Panc1 (cell line): Measurements from ENCODE around the gene LAG3. TPM values are rescaled to one million over a fixed set of nuclear protein-coding genes. Genes with fewer than 3 reads are reported as not detected.

Source experiments
- ATAC-seq: fragments of 200-7000 bp; cut with Tn5 transposase; 2 replicates; pipeline ENCODE4 v1.9.1; 2020; ENCODE audit warnings: mild to moderate bottlenecking, moderate library complexity
- BruUV-seq: library from RNA; stranded (reverse); fragments of 400-500 nt; replicated peaks from 2 replicates; lab custom pipeline; 2021; lab: Mats Ljungman, UMichigan
- CTCF ChIA-PET: fragments of 300-600 bp; sonication (Branson Sonifier 250); formaldehyde crosslinking; loops from one replicate; lab custom pipeline; 2022; ENCODE audit warnings: antibody characterized with exemption; lab: Charles Lee
- POLR2A ChIA-PET: fragments of 300-600 bp; sonication (Branson Sonifier 250); formaldehyde crosslinking; loops from one replicate; lab custom pipeline; 2022; ENCODE audit warnings: antibody characterized with exemption; lab: Charles Lee
- DNase-seq: peaks from one replicate; pipeline ENCODE4 v3.0.0-alpha.2; 2010; ENCODE audit warnings: low read depth, low spot score
- H3K27ac ChIP-seq: 2 replicates; pipeline ENCODE4 v1.5.1; 2011; ENCODE audit warnings: mild to moderate bottlenecking, low read length, inconsistent platforms
- H3K27me3 ChIP-seq: fragments of 200-500 bp; sonication (Bioruptor generic); 2 replicates; pipeline ENCODE4 v1.6.0; 2014; ENCODE audit warnings: low read length, inconsistent platforms; ENCODE audit not compliant: control insufficient read depth, insufficient read depth
- H3K36me3 ChIP-seq: fragments of 200-500 bp; sonication (Bioruptor generic); 2 replicates; pipeline ENCODE4 v1.5.1; 2014; ENCODE audit warnings: inconsistent platforms, mild to moderate bottlenecking, low read length, moderate library complexity; ENCODE audit not compliant: control insufficient read depth, insufficient read depth
- H3K4me1 ChIP-seq: 2 replicates; pipeline ENCODE4 v1.5.1; 2011; ENCODE audit warnings: inconsistent platforms, mild to moderate bottlenecking, low read length, moderate library complexity; ENCODE audit not compliant: control insufficient read depth, insufficient read depth
- H3K4me3 ChIP-seq, 2 experiments: 2 replicates each; pipeline ENCODE4 v1.5.1; 2011 to 2012; ENCODE audit warnings: low read depth in 2 of 2, low read length in 2 of 2, mild to moderate bottlenecking in 2 of 2, inconsistent platforms in 1 of 2, moderate library complexity in 1 of 2
- H3K9me3 ChIP-seq: fragments of 200-500 bp; sonication (Bioruptor generic); 2 replicates; pipeline ENCODE4 v1.5.1; 2014; ENCODE audit warnings: low read depth, mild to moderate bottlenecking, inconsistent platforms, low read length, moderate library complexity; ENCODE audit not compliant: control insufficient read depth, insufficient read depth
- POLR2AphosphoS5 ChIP-seq: IDR thresholded peaks from 2 replicates; pipeline ENCODE4 v1.6.1; 2012; ENCODE audit warnings: mild to moderate bottlenecking, low read depth, low read length, moderate library complexity
- SIN3A ChIP-seq: IDR thresholded peaks from 2 replicates; pipeline ENCODE4 v1.6.1; 2012; ENCODE audit warnings: low read depth, mild to moderate bottlenecking, low read length, moderate library complexity, borderline replicate concordance; ENCODE audit not compliant: insufficient read depth
- TCF7L2 ChIP-seq: IDR thresholded peaks from 2 replicates; pipeline ENCODE4 v1.6.1; 2011; ENCODE audit warnings: mild to moderate bottlenecking, low read depth, low read length, inconsistent platforms
- in situ Hi-C: cut with HindIII; loops from 2 replicates; pipeline ENCODE4 v1.10.0; 2016; ENCODE audit warnings: low sequenced_read_pairs, low pct_unique_long_range_greater_than_20kb
- intact Hi-C: fragments of 100-400 bp; cut with micrococcal nuclease; formaldehyde crosslinking; loops from one replicate; pipeline ENCODE4 v1.10.0; 2022; ENCODE audit not compliant: unreplicated experiment
- total RNA-seq: library from RNA; stranded (reverse); gene quantifications from one replicate; pipeline ENCODE4 v1.2.1, GENCODE V29; 2021; ENCODE audit not compliant: unreplicated experiment
- TF ChIP-seq, protein P1 (sequence below), 2 experiments: IDR thresholded peaks; 2 replicates each; pipeline ENCODE4 v1.6.1; 2011 to 2012; ENCODE audit warnings: low read depth in 2 of 2, control low read depth in 1 of 2, low read length in 1 of 2, mild to moderate bottlenecking in 1 of 2, moderate library complexity in 1 of 2; ENCODE audit not compliant: insufficient read depth in 1 of 2
- TF ChIP-seq, protein P2 (sequence below): fragments of 450-650 bp; IDR thresholded peaks from 2 replicates; pipeline ENCODE4 v1.5.1; 2017; ENCODE audit warnings: mild to moderate bottlenecking

LAG3 gene
- total RNA-seq, 1 experiment from 2014 or later: 2.7 TPM

DNA sequence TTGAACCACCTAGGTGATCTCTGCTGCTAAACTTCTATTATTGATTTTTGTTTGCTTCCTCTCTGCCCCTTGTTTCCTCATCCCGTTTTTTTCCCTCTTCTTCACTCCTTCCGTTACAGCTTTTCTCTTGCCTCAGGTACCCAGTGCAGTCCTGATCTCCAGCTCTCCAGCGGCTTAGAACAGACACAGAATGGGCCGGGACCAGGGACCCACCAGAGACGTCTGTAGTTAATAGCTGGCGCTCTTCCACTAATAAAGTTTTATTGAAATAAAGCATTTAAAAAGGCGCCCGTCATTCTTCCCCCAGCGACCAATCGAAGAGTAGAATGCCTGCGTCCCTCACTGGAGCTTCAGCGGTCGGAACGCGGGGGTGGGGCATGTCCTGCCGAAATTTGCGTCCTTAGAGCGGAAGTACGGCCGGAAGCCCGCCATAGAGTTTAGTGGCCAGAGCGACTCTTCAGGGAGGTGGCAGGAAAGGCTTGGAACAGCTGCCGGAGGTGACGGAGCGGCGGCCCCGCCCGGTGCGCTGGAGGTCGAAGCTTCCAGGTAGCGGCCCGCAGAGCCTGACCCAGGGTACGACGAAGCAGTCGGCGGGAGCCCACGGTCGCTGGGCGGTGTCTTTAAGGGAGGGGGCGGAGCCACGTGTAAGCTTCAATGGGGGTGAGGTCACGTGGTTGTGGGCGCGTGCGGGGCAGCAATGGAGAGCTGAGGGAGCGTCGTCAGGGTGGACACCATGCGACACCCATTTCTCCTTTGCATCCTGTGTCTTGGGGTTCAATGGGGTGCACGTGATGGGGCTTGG is 48.5 kb upstream of the LAG3 start, which contains the start of gene COPS7A:
Gene COPS7A, plus strand, starts transcription at position 440 of the 802 bp plus-strand sequence. CDS start 611 bp downstream, outside the sequence.
- in situ Hi-C loops (no loop called here), intact Hi-C loops (no loop called here)
- no peak for TF ChIP-seq SIN3A
- TF ChIP-seq, protein P1, sequence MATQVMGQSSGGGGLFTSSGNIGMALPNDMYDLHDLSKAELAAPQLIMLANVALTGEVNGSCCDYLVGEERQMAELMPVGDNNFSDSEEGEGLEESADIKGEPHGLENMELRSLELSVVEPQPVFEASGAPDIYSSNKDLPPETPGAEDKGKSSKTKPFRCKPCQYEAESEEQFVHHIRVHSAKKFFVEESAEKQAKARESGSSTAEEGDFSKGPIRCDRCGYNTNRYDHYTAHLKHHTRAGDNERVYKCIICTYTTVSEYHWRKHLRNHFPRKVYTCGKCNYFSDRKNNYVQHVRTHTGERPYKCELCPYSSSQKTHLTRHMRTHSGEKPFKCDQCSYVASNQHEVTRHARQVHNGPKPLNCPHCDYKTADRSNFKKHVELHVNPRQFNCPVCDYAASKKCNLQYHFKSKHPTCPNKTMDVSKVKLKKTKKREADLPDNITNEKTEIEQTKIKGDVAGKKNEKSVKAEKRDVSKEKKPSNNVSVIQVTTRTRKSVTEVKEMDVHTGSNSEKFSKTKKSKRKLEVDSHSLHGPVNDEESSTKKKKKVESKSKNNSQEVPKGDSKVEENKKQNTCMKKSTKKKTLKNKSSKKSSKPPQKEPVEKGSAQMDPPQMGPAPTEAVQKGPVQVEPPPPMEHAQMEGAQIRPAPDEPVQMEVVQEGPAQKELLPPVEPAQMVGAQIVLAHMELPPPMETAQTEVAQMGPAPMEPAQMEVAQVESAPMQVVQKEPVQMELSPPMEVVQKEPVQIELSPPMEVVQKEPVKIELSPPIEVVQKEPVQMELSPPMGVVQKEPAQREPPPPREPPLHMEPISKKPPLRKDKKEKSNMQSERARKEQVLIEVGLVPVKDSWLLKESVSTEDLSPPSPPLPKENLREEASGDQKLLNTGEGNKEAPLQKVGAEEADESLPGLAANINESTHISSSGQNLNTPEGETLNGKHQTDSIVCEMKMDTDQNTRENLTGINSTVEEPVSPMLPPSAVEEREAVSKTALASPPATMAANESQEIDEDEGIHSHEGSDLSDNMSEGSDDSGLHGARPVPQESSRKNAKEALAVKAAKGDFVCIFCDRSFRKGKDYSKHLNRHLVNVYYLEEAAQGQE (IDR thresholded peaks at IDR 0.05; ENCODE audit: insufficient read depth in 1 of 2, low read depth in 2 of 2, low read length in 1 of 2): 0 out of 4 replicates have a peak, but pooled peaks of 1 of the 2 experiments have one; percentile 15
- TF ChIP-seq POLR2AphosphoS5: peak; percentile 67
- 0 out of 2 replicates have a peak, but pooled peaks have one; percentile 45 for TF ChIP-seq TCF7L2
- Histone ChIP-seq H3K27ac (peak within 1 kb of the TSS; percentile 94), H3K27me3 (no peaks in the 10 kb centered on the region), H3K36me3 (peaks cover 3% of the 10 kb centered on the region; the same call in 1 of the 2 replicates), H3K4me1 (peaks cover 3% of the 10 kb centered on the region; the same call in 1 of the 2 replicates), H3K4me3 (peak within 1 kb of the TSS; percentile 57 to 80), H3K9me3 (no peaks in the 10 kb centered on the region)
- ATAC-seq (peak; percentile 98), DNase-seq (peak; percentile 89)
- no TSS peak for BruUV-seq
- CTCF ChIA-PET: interaction anchor here (1.1 kb wide), 1 partner anchor 42 kb away, joined by 15 read pairs; the partner anchor contains the start of gene PTMS
- POLR2A ChIA-PET: interaction anchor here (0.6 kb wide), 2 partner anchors 127 to 583 kb away, joined by 3 to 7 read pairs; partner anchors contain the start of gene CDCA3

DNA sequence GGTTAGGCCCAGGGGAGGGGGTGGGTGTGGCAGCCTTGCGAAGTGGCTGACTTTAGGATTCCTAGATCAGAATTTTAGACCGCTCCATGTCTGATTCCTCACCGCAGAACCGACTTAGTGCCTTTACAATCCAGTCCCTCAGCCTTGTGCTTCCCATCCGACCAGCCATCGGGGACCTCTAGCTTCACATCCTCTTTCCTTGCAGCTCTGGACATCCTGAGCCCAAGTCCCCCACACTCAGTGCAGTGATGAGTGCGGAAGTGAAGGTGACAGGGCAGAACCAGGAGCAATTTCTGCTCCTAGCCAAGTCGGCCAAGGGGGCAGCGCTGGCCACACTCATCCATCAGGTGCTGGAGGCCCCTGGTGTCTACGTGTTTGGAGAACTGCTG is 47.9 kb upstream of the LAG3 start:
- Histone ChIP-seq H3K27me3 (no peaks in the 10 kb centered on the region), H3K4me1 (peaks cover 3% of the 10 kb centered on the region; the same call in 1 of the 2 replicates), H3K27ac (peak overlapping the region; percentile 94), H3K36me3 (peaks cover 3% of the 10 kb centered on the region; the same call in 1 of the 2 replicates), H3K9me3 (no peaks in the 10 kb centered on the region), H3K4me3 (peak overlapping the region; percentile 57 to 80)
- no TSS peak for BruUV-seq
- in situ Hi-C loops: no loop called here
- ChIA-PET POLR2A (interaction anchor here (0.6 kb wide), 1 partner anchor 582 kb away, joined by 7 read pairs; no protein-coding TSS in a partner anchor), CTCF (interaction anchor here (0.6 to 1.1 kb wide), 2 partner anchors 42 to 99 kb away, joined by 3 to 15 read pairs; partner anchors contain the start of gene PTMS)
- intact Hi-C loops: no loop called here
- ATAC-seq: peak; percentile 45
- TF ChIP-seq SIN3A (no peak), POLR2AphosphoS5 (no peak), TCF7L2 (no peak)
- TF ChIP-seq, protein P2, sequence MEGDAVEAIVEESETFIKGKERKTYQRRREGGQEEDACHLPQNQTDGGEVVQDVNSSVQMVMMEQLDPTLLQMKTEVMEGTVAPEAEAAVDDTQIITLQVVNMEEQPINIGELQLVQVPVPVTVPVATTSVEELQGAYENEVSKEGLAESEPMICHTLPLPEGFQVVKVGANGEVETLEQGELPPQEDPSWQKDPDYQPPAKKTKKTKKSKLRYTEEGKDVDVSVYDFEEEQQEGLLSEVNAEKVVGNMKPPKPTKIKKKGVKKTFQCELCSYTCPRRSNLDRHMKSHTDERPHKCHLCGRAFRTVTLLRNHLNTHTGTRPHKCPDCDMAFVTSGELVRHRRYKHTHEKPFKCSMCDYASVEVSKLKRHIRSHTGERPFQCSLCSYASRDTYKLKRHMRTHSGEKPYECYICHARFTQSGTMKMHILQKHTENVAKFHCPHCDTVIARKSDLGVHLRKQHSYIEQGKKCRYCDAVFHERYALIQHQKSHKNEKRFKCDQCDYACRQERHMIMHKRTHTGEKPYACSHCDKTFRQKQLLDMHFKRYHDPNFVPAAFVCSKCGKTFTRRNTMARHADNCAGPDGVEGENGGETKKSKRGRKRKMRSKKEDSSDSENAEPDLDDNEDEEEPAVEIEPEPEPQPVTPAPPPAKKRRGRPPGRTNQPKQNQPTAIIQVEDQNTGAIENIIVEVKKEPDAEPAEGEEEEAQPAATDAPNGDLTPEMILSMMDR: no peak
- TF ChIP-seq, protein P1 (IDR thresholded peaks at IDR 0.05; ENCODE audit: insufficient read depth in 1 of 2, low read depth in 2 of 2, low read length in 1 of 2): no peak
- no peak for DNase-seq
